ACHN (cell line): Measurements from ENCODE around the gene LBR.
A peak's percentile ranks its signal among the peaks of the same experiment; 100 is the strongest.

Experiments
- DNase-seq: peaks from one replicate; pipeline ENCODE4 v3.0.0-alpha.2; 2015
- in situ Hi-C: cut with HindIII; loops from 2 replicates; pipeline ENCODE4 v1.10.0; 2017; ENCODE audit warnings: low sequenced_read_pairs, low pct_ligation_motif_present, low pct_unique_long_range_greater_than_20kb

Gene LBR

GRCh38 chr1:225448146-225448805, 20.4 kb upstream of the LBR start:
- DNase-seq: no peak
- in situ Hi-C loops: no loop called here

GRCh38 chr1:225447650-225448089, 19.8 kb upstream of the LBR start:
- DNase-seq: no peak

DNA sequence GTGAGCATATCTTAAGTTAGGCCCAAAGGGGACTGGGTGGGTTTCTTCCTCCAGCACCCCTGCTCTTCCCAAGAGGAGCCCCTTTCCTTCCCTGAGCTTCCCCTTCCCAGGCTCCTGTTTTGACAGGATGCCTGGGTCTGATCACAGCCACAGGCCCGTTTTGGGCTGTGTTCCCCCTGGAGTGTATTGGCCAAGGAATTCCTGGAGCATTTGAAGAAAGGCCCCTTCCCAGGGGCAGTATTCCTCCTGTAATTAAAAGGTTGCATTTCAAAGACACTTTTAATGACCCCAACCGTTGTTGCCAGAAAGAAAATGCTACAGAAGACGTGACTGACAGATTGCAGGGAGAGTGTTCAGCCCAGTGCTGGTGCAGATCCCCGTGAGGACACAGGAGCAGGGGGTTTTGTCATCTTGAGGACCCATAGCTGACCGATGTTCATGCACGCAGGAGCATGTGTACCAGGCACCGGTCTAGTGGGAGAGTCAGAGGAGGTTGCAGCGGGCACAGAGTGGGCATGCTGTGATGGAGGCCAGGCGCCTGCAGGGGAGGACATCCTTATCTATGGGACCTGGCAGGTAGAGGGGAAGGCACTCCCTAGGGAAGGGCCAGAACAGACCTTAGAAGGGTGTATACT, 19.3 kb upstream of the LBR start:
- no peak for DNase-seq
- in situ Hi-C loops: no loop called here

More at GRCh38 chr1:225447650-225448089, 19.8 kb upstream of the LBR start:
- in situ Hi-C loops: no loop called here

DNA sequence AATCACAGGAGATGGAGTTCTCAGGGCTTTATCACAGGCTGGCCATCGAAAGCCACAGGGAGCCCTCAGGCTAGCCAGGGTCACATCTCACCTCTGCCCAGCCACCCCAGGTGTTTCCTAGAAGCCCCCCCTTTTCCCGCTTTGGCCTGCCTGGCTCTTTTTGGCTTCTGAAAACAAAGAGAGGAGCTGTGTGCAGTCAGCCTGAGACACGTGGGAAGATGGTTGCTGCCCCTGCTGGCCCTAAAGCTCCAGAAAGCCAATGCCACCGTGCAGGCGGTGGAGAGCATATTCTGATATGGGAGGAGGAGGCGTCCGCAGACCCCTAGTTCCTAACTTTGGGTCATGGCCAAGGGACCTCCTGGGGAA, 18.7 kb upstream of the LBR start:
- in situ Hi-C loops: no loop called here

GRCh38 chr1:225445639-225446594, 18.1 kb upstream of the LBR start:
- in situ Hi-C loops: no loop called here
- DNase-seq: peak; percentile 81

More for the DNA sequence above, 18.7 kb upstream of the LBR start:
- DNase-seq: no peak

- no peak for DNase-seq
- in situ Hi-C loops: no loop called here
Observed at GRCh38 chr1:225442123-225442505, 14.3 kb upstream of the LBR start.

GRCh38 chr1:225441314-225442122, 13.7 kb upstream of the LBR start:
- in situ Hi-C loops: no loop called here
- peak; percentile 87 for DNase-seq

DNA sequence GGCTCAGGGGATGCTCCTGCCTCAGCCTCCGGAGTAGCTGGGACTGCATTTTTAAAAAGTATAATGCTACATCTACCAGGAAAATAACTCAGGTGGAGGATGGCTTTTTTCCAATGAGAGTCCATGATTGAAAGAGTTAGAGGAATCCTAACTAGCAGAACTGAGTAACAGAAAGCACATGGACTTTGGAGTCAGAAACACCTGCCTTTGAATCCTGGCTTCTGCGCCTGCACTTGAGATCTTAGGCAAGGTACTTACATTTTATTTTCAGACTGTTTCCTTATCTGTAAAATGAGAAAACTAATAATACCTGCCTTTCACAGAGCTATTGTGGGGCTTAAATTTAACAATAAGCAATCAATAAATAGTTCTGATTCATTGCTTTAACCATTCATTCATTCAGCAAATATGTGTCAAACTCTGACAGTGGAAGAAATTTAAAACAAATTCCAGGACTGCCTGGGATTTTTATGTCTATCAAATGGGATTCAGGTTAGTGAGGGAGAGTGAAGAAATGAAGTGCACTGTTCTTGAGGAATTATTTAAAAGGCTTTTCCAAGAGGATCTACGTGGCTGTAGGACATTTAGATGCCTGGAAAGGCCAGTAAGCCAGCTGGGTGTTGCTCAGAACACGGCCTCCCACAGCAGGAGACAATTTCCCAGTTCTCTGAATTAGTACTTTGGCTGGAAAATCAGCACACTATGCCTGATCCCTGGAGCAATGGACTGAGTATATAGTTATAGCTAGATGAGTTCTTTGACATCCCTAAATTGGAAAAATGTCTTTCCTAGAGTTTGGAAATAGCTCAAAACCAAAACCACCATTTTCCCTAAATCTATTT, 12.8 kb upstream of the LBR start:
- in situ Hi-C loops: no loop called here
- no peak for DNase-seq

DNA sequence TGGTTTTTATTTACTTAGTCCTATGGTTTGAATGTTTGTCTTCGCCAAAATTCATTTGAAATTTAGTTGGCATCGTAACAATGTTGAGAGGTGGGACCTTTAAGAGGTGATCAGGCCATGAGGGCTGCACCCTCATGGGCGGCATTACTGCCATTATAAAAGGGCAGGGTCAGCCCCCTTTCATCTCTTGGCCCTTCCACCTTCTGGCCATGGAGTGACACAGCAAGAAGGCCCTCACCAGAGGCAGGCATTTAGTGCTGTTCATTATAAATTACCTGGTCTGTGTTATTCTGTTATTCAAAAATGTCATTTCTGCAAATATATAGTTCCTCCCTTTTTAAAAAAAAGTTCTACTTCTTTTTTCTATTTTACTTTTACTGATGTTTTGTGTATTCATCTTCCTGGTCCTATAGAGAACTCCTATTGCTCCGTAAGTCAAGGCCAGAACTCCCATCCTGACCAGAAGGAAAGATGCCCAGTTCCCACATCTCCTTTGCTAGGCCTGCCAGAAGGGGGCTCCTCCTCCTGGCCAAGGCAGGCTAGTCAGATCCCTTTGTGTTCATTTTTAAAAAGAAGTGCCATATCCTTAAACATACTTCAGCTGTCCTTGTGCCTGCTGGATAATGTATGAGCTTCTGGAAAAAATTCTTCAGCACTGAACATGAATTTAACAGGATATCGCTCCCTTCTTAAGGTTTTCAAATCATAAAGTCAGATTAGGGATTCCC, 10.0 kb upstream of the LBR start:
- in situ Hi-C loops: no loop called here
- peak; percentile 54 for DNase-seq

GRCh38 chr1:225435957-225436392, 8.1 kb upstream of the LBR start:
- DNase-seq: no peak
- in situ Hi-C loops: no loop called here

DNA sequence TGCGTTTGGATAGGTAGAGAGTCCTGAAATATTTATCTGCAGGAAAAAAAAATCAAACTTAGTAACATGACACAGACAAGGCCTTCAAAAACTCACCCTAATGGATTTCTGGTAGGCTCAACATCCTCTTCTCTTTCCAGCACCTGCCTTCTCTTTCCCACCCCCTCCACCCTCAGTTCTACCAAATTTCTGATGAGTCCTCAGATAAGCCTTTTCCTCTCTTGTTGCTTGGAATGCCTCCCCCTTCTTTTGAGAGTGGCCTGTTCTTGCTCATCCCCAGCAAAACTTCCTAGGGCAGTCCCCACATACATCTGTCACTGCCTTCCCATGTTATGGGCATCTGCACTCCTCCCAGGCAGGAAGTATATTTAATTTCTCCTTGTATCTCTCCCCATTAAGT, 7.6 kb upstream of the LBR start:
- DNase-seq: no peak
- in situ Hi-C loops: no loop called here

DNA sequence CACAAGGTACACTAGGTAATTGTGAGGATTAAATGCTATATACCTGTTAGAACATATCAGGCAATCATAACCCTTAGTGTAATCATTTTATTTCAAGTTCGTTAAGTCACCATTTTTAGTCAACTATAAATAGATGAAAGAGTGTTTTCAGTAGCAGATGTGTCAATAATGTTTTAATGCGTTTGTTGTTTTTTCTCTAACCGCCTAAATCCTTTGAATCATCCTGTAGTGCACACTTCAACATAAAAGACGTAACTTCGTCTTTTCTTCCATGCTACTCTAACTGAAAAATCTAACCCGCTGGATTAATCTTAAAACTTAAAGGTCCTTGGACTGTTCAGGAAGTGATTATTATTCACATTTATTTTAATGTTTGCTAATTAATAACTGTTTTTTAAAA, 7.2 kb upstream of the LBR start:
- in situ Hi-C loops: no loop called here

GRCh38 chr1:225434046-225434445, 6.2 kb upstream of the LBR start:
- in situ Hi-C loops: no loop called here
- DNase-seq: no peak

More for the DNA sequence above, 7.2 kb upstream of the LBR start:
- no peak for DNase-seq

GRCh38 chr1:225431081-225431863, 3.4 kb upstream of the LBR start:
- DNase-seq: no peak
- in situ Hi-C loops: no loop called here

DNA sequence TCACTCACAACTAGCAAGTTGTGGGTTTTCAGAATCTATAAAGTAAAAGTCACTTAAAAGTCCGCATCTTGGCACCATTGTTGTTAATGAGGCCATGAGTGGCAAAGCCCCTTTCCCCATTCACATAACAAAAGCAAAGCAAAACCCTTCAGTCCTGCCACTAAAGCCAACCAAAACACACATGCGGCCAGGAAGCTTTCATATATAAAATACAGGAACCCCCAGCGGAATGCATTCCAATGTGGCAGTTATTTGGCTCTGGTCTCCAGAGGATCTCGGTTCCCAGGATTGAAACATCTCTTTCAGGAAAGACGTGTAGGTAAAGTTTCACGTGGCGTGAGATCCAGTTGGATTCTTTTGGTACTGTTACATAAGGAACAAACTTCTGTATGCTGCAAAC, 2.5 kb upstream of the LBR start:
- in situ Hi-C loops: no loop called here
- no peak for DNase-seq

DNA sequence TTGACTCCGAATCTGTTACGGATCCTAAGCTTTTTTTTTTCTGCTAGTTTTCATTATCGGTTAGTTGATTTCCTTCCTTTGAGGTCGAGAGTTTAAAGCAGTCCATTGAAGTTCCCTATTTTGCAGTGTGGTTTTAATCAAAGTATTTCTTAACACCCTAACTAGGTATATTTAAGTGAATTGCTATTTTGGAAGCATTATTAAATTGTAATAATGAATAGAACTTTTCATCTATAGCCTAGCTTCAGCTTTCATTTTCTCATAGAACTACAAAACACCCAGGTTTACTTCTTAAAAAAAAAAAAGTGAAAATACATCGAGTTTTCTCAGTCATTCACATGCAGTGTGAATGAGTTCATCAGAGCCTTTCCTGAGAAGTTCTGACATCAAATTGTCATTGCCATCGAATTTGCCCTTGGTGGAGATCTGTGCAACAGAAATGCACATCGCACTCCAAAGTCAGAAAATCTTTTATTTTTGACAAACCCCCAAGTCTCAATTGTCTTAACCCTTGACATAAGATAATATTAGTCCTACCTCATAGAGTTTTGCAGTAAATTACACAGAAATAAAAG, 1.1 kb upstream of the LBR start:
- no peak for DNase-seq
- in situ Hi-C loops: no loop called here
